Activated CD4-positive, alpha-beta T cell treated with anti-CD3 and anti-CD28 coated beads, Interleukin-2, amount 10 ng/mL, durations not matched to agents 24 days and 14 days (primary cell): Measurements from ENCODE around the gene MICA. TPM values are rescaled to one million over a fixed set of nuclear protein-coding genes. Genes with fewer than 3 reads are reported as not detected.

Source experiments
- DNase-seq: peaks from one replicate; pipeline ENCODE4 v3.0.0; 2022
- H3K27ac Mint-ChIP-seq: one replicate; pipeline ENCODE4 v1.8.0; 2022; ENCODE audit warnings: mild to moderate bottlenecking, mixed read lengths
- H3K27me3 Mint-ChIP-seq: one replicate; pipeline ENCODE4 v1.8.0; 2022; ENCODE audit warnings: mixed read lengths
- H3K36me3 Mint-ChIP-seq: one replicate; pipeline ENCODE4 v1.8.0; 2022; ENCODE audit warnings: low read depth, mild to moderate bottlenecking, mixed read lengths
- H3K4me1 Mint-ChIP-seq: one replicate; pipeline ENCODE4 v1.8.0; 2021; ENCODE audit warnings: mixed read lengths
- H3K4me3 Mint-ChIP-seq: one replicate; pipeline ENCODE4 v1.8.0; 2022; ENCODE audit warnings: mild to moderate bottlenecking, moderate library complexity, mixed read lengths
- H3K9me3 Mint-ChIP-seq: one replicate; pipeline ENCODE4 v1.8.0; 2021; ENCODE audit warnings: mixed read lengths
- intact Hi-C: fragments of 100-400 bp; cut with micrococcal nuclease; formaldehyde crosslinking; loops from one replicate; pipeline ENCODE4 v1.15.1; 2023
- total RNA-seq: library from RNA; stranded (reverse); gene quantifications from 2 replicates; pipeline ENCODE4 v1.2.3, GENCODE V29; 2022

The MICA gene
- 6.5 and 7.3 TPM in 2 replicates for total RNA-seq

GRCh38 chr6:31403283-31404060 is at the start of gene MICA:
Gene MICA (plus strand): TSS chr6:31403595. CDS start chr6:31403633, 38 bp downstream.
- peak within 1 kb of the TSS; percentile 69 for H3K27ac Mint-ChIP-seq
- H3K36me3 Mint-ChIP-seq = peaks cover 17% of the 10 kb centered on the region
- H3K9me3 Mint-ChIP-seq = no peaks in the 10 kb centered on the region
- H3K4me1 Mint-ChIP-seq = peaks cover 59% of the 10 kb centered on the region
- peak; percentile 93 for DNase-seq
- H3K4me3 Mint-ChIP-seq = peak within 1 kb of the TSS; percentile 86
- intact Hi-C loops = loop anchor here (5.0 kb wide), 1 partner anchor 94 kb away; the partner anchor contains the start of gene MICB
- H3K27me3 Mint-ChIP-seq = peaks cover 2% of the 10 kb centered on the region

- intact Hi-C loops = loop anchor here (10.0 kb wide), 1 partner anchor 620 kb away; no protein-coding TSS in a partner anchor
- H3K27me3 Mint-ChIP-seq = no peaks in the 10 kb centered on the region
- no peaks in the 10 kb centered on the region for H3K9me3 Mint-ChIP-seq
- H3K27ac Mint-ChIP-seq = peak overlapping the region; percentile 81
- peaks cover 52% of the 10 kb centered on the region for H3K36me3 Mint-ChIP-seq
- peak overlapping the region; percentile 95 for H3K4me3 Mint-ChIP-seq
- H3K4me1 Mint-ChIP-seq = peaks cover 58% of the 10 kb centered on the region
- DNase-seq = no peak
Measured at GRCh38 chr6:31354158-31354863, 49.1 kb upstream of the MICA start.

GRCh38 chr6:31354864-31355582 is 48.4 kb upstream of the MICA start:
- intact Hi-C loops = loop anchor here (10.0 kb wide), 1 partner anchor 620 kb away; no protein-coding TSS in a partner anchor
- Mint-ChIP-seq H3K36me3 (peaks cover 52% of the 10 kb centered on the region), H3K4me1 (peaks cover 58% of the 10 kb centered on the region), H3K4me3 (peak overlapping the region; percentile 95), H3K27ac (peak overlapping the region; percentile 81), H3K9me3 (no peaks in the 10 kb centered on the region), H3K27me3 (no peaks in the 10 kb centered on the region)
- DNase-seq = peak; percentile 64

- peak; percentile 69 for DNase-seq
- H3K36me3 Mint-ChIP-seq = peaks cover 54% of the 10 kb centered on the region
- H3K4me1 Mint-ChIP-seq = peaks cover 58% of the 10 kb centered on the region
- intact Hi-C loops = loop anchor here (10.0 kb wide), 1 partner anchor 621 kb away; no protein-coding TSS in a partner anchor
- H3K9me3 Mint-ChIP-seq = peaks cover 3% of the 10 kb centered on the region
- H3K4me3 Mint-ChIP-seq = peak overlapping the region; percentile 95
- H3K27ac Mint-ChIP-seq = peak overlapping the region; percentile 81
- H3K27me3 Mint-ChIP-seq = no peaks in the 10 kb centered on the region
Measured at GRCh38 chr6:31355583-31355948, 47.8 kb upstream of the MICA start.

GRCh38 chr6:31356216-31356945 is 47.0 kb upstream of the MICA start:
- intact Hi-C loops = loop anchor here (1.0 to 10.0 kb wide), 3 partner anchors 85 to 622 kb away; no protein-coding TSS in a partner anchor
- H3K9me3 Mint-ChIP-seq = peaks cover 8% of the 10 kb centered on the region
- peaks cover 55% of the 10 kb centered on the region for H3K36me3 Mint-ChIP-seq
- peak overlapping the region; percentile 99 for H3K27ac Mint-ChIP-seq
- peaks cover 55% of the 10 kb centered on the region for H3K4me1 Mint-ChIP-seq
- H3K4me3 Mint-ChIP-seq = peak overlapping the region; percentile 95
- peak; percentile 87 for DNase-seq
- H3K27me3 Mint-ChIP-seq = peaks cover 5% of the 10 kb centered on the region

GRCh38 chr6:31356946-31357466 is 46.4 kb upstream of the MICA start, which contains the start of gene HLA-B:
Gene HLA-B (minus strand): TSS chr6:31357179. CDS start chr6:31357158, 21 bp downstream.
- peak; percentile 91 for DNase-seq

GRCh38 chr6:31357886-31358285 is 45.5 kb upstream of the MICA start:
- Mint-ChIP-seq H3K9me3 (peaks cover 8% of the 10 kb centered on the region), H3K4me3 (peak overlapping the region; percentile 95), H3K27ac (peak overlapping the region; percentile 99), H3K36me3 (peaks cover 45% of the 10 kb centered on the region), H3K4me1 (peaks cover 43% of the 10 kb centered on the region), H3K27me3 (peaks cover 14% of the 10 kb centered on the region)
- no peak for DNase-seq
- intact Hi-C loops = loop anchor here (1.0 to 10.0 kb wide), 3 partner anchors 9 to 623 kb away; no protein-coding TSS in a partner anchor

More at GRCh38 chr6:31356946-31357466, 46.4 kb upstream of the MICA start, which contains the start of gene HLA-B:
- H3K27ac Mint-ChIP-seq = peak within 1 kb of the TSS; percentile 99
- H3K36me3 Mint-ChIP-seq = peaks cover 54% of the 10 kb centered on the region
- peak within 1 kb of the TSS; percentile 95 for H3K4me3 Mint-ChIP-seq
- peaks cover 8% of the 10 kb centered on the region for H3K9me3 Mint-ChIP-seq
- intact Hi-C loops = loop anchor here (1.0 to 10.0 kb wide), 4 partner anchors 10 to 622 kb away; no protein-coding TSS in a partner anchor
- H3K4me1 Mint-ChIP-seq = peaks cover 52% of the 10 kb centered on the region
- H3K27me3 Mint-ChIP-seq = peaks cover 8% of the 10 kb centered on the region

GRCh38 chr6:31358302-31358701 is 45.1 kb upstream of the MICA start:
- H3K36me3 Mint-ChIP-seq = peaks cover 41% of the 10 kb centered on the region
- H3K4me1 Mint-ChIP-seq = peaks cover 41% of the 10 kb centered on the region
- peak overlapping the region; percentile 99 for H3K27ac Mint-ChIP-seq
- peak overlapping the region; percentile 95 for H3K4me3 Mint-ChIP-seq
- DNase-seq = peak; percentile 55
- peaks cover 8% of the 10 kb centered on the region for H3K9me3 Mint-ChIP-seq
- peaks cover 15% of the 10 kb centered on the region for H3K27me3 Mint-ChIP-seq
- intact Hi-C loops = loop anchor here (10.0 kb wide), 1 partner anchor 624 kb away; no protein-coding TSS in a partner anchor

GRCh38 chr6:31359581-31359980 is 43.8 kb upstream of the MICA start:
- H3K4me1 Mint-ChIP-seq = peaks cover 32% of the 10 kb centered on the region
- H3K27ac Mint-ChIP-seq = no peak overlapping the region
- H3K27me3 Mint-ChIP-seq = peaks cover 21% of the 10 kb centered on the region
- peaks cover 28% of the 10 kb centered on the region for H3K36me3 Mint-ChIP-seq
- intact Hi-C loops = loop anchor here (10.0 kb wide), 1 partner anchor 625 kb away; no protein-coding TSS in a partner anchor
- H3K4me3 Mint-ChIP-seq = no peak overlapping the region
- peaks cover 8% of the 10 kb centered on the region for H3K9me3 Mint-ChIP-seq
- no peak for DNase-seq

- Mint-ChIP-seq H3K36me3 (peaks cover 6% of the 10 kb centered on the region), H3K9me3 (peaks cover 8% of the 10 kb centered on the region), H3K27me3 (peaks cover 41% of the 10 kb centered on the region), H3K27ac (no peak overlapping the region), H3K4me3 (no peak overlapping the region), H3K4me1 (peaks cover 24% of the 10 kb centered on the region)
- intact Hi-C loops = no loop called here
- DNase-seq = peak; percentile 55
Measured at GRCh38 chr6:31362751-31363150, 40.6 kb upstream of the MICA start.

- Mint-ChIP-seq H3K4me1 (peaks cover 18% of the 10 kb centered on the region), H3K9me3 (peaks cover 8% of the 10 kb centered on the region), H3K27ac (no peak overlapping the region), H3K36me3 (peaks cover 6% of the 10 kb centered on the region), H3K4me3 (no peak overlapping the region), H3K27me3 (peaks cover 51% of the 10 kb centered on the region)
- intact Hi-C loops = no loop called here
- no peak for DNase-seq
Measured at GRCh38 chr6:31363811-31364210, 39.6 kb upstream of the MICA start.

- H3K4me1 Mint-ChIP-seq = peaks cover 12% of the 10 kb centered on the region
- intact Hi-C loops = no loop called here
- H3K9me3 Mint-ChIP-seq = peaks cover 2% of the 10 kb centered on the region
- H3K36me3 Mint-ChIP-seq = peaks cover 1% of the 10 kb centered on the region
- peak; percentile 49 for DNase-seq
- H3K27me3 Mint-ChIP-seq = peaks cover 64% of the 10 kb centered on the region
- H3K27ac Mint-ChIP-seq = no peak overlapping the region
- peak overlapping the region; percentile 13 for H3K4me3 Mint-ChIP-seq
Measured at GRCh38 chr6:31365864-31366263, 37.5 kb upstream of the MICA start.
